ENCODE data around the gene TMEM181.
"Not testable (repeated sequence)": the region's sequence is repeated elsewhere in the genome, so short reads cannot be mapped to it uniquely, and the experiment has no call there.

The TMEM181 gene, protein sequence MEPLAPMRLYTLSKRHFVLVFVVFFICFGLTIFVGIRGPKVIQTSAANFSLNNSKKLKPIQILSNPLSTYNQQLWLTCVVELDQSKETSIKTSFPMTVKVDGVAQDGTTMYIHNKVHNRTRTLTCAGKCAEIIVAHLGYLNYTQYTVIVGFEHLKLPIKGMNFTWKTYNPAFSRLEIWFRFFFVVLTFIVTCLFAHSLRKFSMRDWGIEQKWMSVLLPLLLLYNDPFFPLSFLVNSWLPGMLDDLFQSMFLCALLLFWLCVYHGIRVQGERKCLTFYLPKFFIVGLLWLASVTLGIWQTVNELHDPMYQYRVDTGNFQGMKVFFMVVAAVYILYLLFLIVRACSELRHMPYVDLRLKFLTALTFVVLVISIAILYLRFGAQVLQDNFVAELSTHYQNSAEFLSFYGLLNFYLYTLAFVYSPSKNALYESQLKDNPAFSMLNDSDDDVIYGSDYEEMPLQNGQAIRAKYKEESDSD

DNA sequence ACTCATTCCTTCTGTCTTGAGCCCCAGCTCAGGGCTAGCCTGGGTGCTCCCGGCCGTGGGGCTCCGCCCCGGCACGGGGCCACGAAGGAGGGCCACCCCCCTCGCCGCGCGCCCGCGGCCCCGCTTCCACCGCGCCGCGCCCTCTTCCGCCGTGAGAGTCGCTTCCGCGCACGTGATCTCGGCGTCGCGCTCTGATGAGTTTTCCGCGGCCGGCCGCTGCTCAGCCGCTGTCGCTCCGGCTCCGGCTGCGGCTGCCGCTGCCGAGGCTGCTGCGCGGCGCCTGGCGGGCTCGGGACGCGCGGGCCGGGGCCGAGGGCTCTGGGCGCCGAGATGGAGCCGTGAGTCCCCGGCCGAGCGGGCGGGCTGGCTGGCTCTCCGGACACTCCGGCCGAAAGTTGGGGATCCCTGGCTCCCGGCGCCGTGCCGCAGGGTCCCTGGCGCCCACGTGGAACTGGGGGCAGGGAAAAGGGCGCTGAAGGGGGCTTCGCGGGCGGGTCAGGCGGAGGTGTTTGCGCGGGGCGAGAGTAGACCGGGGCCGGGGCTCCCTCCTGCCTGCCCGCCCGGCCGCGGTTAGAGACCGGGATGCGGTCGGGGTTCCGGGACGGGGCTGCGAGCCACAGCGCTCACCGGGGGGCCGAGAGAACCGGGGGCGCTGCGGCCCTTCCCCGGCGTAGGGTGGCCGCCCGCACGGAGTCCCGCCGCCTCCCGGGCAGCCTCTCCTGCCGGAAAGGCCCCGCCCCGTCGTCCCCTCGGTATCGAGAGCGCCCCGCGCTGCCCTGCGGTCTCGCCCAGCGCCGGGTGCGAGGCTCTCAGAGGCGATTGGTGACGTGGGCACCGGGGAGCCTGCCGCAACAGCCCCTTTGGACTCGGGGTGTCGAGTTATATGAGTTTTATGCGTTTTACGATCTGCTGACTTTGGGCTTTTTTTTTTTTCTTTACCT, at the start of gene TMEM181:
Gene TMEM181, plus strand, starts transcription at position 197 of the 941 bp plus-strand sequence. Its CDS starts 134 bp downstream, at position 331.
- peak; percentile 64 to 74 for DNase-seq

DNA sequence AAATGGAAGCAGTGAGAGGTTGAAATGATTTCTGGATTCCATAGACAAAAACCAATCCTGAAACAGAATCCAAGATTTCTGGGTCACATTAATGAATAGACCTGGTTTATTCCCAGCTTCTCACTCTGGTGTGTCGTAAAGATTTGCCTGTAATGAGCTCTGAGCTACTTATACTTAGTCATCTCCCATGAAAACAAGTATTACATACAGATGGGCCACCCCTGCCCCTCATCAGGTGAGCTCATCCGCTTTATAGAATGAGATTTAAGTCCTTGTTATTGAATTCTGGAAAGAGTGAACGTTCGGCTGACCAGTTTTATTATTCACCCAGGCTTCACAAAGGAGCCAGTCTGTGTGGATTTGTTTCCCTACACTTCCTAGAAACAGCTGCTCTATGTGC, 47.1 kb upstream of the TMEM181 start:
- DNase-seq: no peak

DNA sequence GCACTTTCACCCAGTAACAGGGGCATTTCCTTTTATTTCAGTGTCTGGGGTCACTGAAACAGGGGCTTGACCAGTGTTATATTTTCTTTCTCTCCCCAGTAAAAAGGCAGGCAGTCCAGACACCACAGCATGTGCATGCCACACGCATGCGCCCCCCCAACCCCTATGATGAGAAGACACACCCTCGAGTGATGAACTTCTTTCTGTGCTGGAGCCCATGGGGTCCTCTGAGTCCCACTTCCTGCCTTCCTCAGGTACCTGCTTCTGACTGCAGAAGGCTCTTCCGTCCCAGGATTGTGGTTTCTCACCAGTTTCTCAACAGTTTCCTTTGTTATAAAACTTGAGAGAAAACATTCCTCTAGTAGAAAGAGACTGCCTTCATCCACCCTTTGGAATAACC, 45.7 kb upstream of the TMEM181 start:
- DNase-seq: peak in 1 of 2 experiments; percentile 9

- no peak for DNase-seq
Observed at GRCh38 chr6:158514991-158515390, 44.9 kb upstream of the TMEM181 start.

GRCh38 chr6:158516098-158516497, 43.8 kb upstream of the TMEM181 start:
- no peak for DNase-seq

- no peak for DNase-seq
Observed at GRCh38 chr6:158517038-158517437, 42.9 kb upstream of the TMEM181 start.

DNA sequence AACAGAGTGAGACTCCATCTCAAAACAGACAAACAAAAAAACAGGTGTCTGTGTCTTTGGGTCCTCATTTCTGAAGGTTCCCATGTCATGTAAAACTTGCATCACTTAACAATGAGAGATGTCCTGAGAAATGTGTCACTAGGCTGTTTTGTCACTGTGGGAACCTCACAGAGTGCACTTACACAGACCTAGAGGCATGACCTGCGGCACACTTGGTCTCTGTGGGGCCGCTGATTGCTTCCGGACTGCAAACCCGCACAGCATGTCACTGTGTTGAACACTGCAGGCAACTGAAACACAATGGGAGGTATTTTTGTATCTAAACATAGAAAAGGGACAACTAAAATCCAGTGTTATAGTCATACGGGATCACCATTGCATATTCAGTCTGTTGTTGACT, 42.3 kb upstream of the TMEM181 start:
- no peak for DNase-seq

- peak; percentile 77 for DNase-seq
Observed at GRCh38 chr6:158518191-158519127, 41.4 kb upstream of the TMEM181 start.

GRCh38 chr6:158519300-158519699, 40.6 kb upstream of the TMEM181 start:
- no peak for DNase-seq

DNA sequence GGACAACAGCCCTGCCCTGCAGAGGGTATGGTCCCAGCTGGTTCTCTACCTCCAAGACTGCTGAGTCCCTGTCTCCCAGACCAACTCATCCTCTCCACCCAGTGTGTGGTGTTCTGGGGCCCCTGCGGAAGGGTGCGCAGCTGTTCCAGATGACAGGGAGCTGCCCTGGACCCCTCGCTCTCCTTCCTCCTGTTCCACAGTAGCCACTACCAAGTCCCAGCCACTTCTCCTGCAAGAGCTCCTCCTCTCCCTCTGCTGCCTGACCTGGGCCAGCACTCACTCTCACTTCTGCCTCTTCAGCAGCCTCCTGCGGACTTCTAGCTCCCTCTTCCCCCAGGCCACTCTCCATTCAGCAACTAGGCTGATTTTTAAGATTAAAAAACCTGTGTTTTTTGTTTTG, 40.1 kb upstream of the TMEM181 start:
- no peak for DNase-seq

GRCh38 chr6:158520975-158521374, 38.9 kb upstream of the TMEM181 start:
- DNase-seq: not testable (repeated sequence)

DNA sequence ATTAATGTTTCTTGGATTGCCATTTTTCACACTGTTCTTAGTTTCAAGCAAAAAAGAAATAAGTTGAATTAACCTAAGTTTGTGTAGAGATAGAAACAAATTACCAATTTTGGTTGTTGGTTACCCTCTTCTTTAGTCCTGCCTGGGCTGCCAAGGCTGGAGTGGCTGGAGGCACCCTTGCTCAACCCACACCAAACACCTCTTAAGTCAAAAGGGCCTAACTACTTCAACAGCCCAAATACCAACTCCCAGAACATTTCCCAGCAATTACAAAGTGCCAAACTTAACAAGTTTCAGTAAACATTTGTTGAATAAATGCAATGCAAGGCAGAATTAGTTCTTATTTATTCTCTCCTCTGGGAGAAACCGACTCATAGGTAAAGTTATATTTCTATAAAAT, 38.1 kb upstream of the TMEM181 start:
- DNase-seq: no peak

GRCh38 chr6:158522616-158523015, 37.3 kb upstream of the TMEM181 start:
- DNase-seq: no peak

DNA sequence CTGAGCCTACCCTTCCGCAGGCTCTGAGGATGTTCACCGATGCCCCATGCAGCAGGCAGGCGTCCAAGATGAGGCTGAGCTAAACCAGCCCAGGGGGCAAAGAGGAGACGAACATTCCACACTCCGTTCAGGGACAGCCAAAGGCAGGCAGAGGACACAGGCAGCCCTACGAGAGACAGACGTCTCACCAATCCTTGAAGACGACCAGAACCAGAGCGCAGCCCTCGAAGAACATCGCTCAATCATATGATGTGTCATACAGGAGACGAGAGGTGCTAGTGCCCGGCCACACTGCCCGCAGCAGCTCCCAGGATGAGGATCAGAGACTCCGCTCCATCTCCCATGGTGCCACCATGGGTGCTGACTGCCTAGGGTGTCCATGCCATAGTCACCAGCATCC, 35.6 kb upstream of the TMEM181 start:
- DNase-seq: no peak

GRCh38 chr6:158527858-158528257, 32.0 kb upstream of the TMEM181 start:
- not testable (repeated sequence) for DNase-seq

DNA sequence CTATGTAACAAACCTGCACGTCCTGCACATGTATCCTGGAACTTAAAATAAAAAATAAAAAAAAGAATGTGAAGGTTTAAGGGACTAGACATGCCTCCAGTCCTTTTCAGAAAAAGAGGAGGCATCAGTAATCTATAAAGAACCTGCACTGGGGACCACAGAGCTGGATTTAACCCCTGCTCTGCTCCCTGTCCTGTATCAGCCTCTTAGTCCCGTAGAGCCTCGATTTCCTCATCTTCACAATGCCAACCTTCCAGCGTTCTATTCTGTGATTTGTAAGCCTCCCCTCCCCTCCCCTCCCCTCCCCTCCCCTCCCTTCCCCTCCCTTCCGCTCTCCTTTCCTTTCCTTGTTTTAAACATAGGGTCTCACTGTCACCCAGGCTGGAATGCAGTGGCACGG, 31.1 kb upstream of the TMEM181 start:
- no peak for DNase-seq

DNA sequence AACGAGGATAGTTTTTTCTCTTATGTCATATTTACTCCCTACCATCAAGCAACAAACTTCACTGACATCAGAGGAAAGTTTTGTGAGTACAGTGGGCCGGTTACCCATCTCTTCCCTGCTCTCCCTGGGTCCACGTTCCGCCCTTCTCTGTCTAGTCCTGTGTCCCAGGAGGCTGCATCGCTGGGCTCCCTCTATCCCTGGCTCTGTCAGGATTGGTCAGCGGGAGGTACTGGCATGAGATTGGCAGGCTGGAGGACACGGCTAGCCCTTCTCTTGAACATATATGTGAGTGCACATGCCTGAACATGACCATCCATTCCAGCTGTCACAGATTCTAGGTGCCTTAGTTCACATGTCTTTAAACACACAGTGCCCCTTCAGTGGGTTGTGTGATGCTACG, 30.3 kb upstream of the TMEM181 start:
- DNase-seq: no peak

GRCh38 chr6:158531566-158531965, 28.3 kb upstream of the TMEM181 start:
- DNase-seq: no peak

DNA sequence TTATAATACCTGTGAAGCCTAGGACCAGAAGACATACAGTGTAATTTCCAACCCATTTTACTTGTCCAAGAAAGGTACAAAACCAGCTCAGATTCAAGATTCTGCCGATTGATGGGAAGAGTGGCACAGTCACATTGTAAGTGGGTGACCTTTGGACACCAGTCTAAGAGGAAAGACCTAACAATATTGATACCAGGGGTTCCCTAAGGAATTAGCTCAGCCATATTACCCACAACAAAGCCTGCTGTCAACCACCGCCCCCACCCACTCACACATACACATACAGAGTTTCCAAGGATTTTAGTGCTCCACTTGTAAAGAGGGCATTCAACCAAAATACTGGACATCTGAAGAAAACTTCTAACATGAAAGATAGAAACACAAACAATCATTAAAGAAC, 27.9 kb upstream of the TMEM181 start:
- no peak for DNase-seq

GRCh38 chr6:158536084-158536890, 23.6 kb upstream of the TMEM181 start:
- peak; percentile 9 to 42 for DNase-seq
